SU-DHL-6 (cell line): ENCODE results near the gene VAMP5.

Experiments
- CTCF ChIP-seq: fragments of 200-600 bp; sonication (generic); IDR thresholded peaks from one replicate; pipeline ENCODE4 v1.5.1; 2017; ENCODE audit warnings: antibody characterized with exemption, mild to moderate bottlenecking, low read length, moderate library complexity; ENCODE audit not compliant: insufficient read depth, poor library complexity, severe bottlenecking
- EZH2phosphoT487 ChIP-seq: fragments of 200-600 bp; sonication (generic), shearing (Covaris generic); conservative IDR thresholded peaks from 2 replicates; pipeline ENCODE4 v1.6.1; 2018; ENCODE audit warnings: mild to moderate bottlenecking, antibody characterized with exemption, low read length, moderate library complexity, mixed read lengths

- TF ChIP-seq CTCF (no peak), EZH2phosphoT487 (no peak)
These were observed 1.7 kb upstream of the VAMP5 start for GRCh38 chr2:85582492-85582891.
